ENCODE measurements around the gene CRIM1.

Gene CRIM1

DNA sequence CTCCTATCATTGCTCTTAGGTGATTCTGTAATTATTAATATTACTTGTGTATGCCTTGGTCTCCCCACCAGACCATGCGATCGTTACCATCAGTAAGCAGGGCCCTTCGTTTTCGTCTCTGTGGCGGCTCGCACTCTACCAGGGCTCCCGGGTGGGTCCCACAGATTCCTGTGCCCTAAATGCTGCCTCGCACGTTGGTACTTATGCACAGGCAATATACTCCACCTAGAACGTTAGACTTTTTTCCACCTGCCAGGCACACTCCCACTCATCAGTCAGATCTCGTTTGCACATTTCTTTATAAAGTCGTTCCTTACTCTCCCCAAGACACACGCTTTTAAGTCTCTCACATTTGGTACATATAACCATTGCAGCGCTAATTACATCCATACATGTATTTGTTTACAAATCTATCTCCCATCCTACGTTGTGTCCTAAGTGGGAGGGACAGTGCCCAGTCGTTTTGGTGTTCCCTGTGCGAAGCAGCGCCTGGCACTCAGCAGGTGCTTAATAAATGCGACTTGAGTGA is 241.5 kb downstream of the CRIM1 start:
- Histone ChIP-seq H3K27me3 (no peaks in the 10 kb centered on the region), H3K4me3 (peak overlapping the region; percentile 93 to 96), H3K4me1 (peaks cover 0 to 27% (median 13%) of the 10 kb centered on the region in 4 donors), H3K9me3 (no peaks in the 10 kb centered on the region), H3K27ac (peak overlapping the region in 1 of 2 donors; percentile 92), H3K36me3 (no peaks in the 10 kb centered on the region)
- intact Hi-C loops (cut with DNase I; ENCODE audit: low total_unique reads) = no loop called here
- TF ChIP-seq CTCF (IDR thresholded peaks at IDR 0.05) = no peak
- DNase-seq = no peak

DNA sequence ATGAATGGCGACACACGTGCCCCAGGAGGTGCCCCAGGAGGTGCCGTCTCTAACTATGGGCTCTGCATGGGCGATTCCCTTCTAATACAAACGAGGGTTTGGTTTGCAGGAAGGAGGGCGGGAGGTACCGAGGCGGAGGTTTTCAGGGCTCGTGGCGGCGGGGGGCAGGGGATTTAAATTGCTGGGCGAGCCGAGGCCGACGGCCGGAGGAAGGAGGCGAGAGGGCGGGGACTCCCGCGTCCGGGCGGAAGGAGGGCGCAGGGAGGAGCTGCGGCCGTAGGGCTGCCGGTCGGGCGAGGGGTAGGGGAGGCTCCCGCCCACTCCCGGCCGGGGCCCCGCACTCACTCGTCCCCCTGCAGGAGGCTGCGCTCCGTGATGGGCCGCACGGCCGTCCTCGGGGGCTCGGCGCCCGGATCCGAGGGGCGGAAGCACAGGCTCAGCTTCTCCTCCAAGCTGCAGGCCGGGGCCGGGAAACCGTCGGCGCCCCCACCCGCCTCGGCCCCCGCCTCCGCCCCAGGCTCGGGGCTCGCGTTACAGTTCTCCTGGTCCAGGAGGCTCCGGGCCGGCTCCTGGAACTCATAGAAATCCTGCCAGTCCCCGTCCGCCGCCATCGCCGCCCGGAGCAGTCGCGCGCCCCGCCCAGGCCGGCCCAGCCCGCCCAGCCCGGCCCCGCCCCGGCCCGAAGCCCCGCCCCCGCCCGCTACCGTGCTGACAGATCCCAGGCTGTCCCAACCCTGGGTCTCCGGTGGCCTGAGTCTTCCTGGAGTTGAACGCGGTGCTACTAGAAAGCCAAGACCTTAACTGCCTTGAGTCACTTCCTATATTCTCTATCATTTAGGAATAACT is 242.2 kb downstream of the CRIM1 start, which contains the start of gene FEZ2:
Gene FEZ2 (minus strand): TSS at position 637 of the 846 bp plus-strand sequence. CDS start 26 bp downstream, at position 611.
- H3K36me3 ChIP-seq = no peaks in the 10 kb centered on the region
- H3K4me3 ChIP-seq = peak within 1 kb of the TSS; percentile 93 to 96
- H3K27me3 ChIP-seq = no peaks in the 10 kb centered on the region
- no peak for TF ChIP-seq CTCF (IDR thresholded peaks at IDR 0.05)
- peak; percentile 65 to 82 for DNase-seq
- intact Hi-C loops (cut with DNase I; ENCODE audit: low total_unique reads) = no loop called here
- no peaks in the 10 kb centered on the region for H3K9me3 ChIP-seq
- peaks cover 0 to 27% (median 13%) of the 10 kb centered on the region in 4 donors for H3K4me1 ChIP-seq
- peak within 1 kb of the TSS; percentile 90 to 92 for H3K27ac ChIP-seq
